A549 (cell line): ENCODE measurements around the gene FLII.

Source experiments
- CBX2 ChIP-seq: fragments of 200-600 bp; sonication (generic); IDR thresholded peaks from 2 replicates; pipeline ENCODE4 v1.6.1; 2016; ENCODE audit warnings: low read depth, mild to moderate bottlenecking, borderline replicate concordance
- CEBPB ChIP-seq, 2 experiments: fragments of >200 bp in 1 of 2; sonication (Bioruptor Twin) in 1 of 2; formaldehyde crosslinking in 1 of 2; IDR thresholded peaks; 2 replicates each; pipeline ENCODE4 v1.6.1; 2012 to 2016
- EP300 ChIP-seq, 2 experiments: fragments of >200 bp; sonication (Bioruptor Twin); formaldehyde crosslinking; IDR thresholded peaks; 2 replicates in 1 of 2; 3 replicates in 1 of 2; pipeline ENCODE4 v1.6.1; 2016 to 2017
- JUNB ChIP-seq: fragments of >200 bp; sonication (Bioruptor Twin); formaldehyde crosslinking; IDR thresholded peaks from 2 replicates; pipeline ENCODE4 v1.6.1; 2016
- MAZ ChIP-seq: fragments of 150-350 bp; IDR thresholded peaks from 2 replicates; pipeline ENCODE4 v1.6.1; 2014; ENCODE audit warnings: antibody characterized with exemption, low read depth, low read length, borderline replicate concordance
- POLR2A ChIP-seq: IDR thresholded peaks from 2 replicates; pipeline ENCODE4 v1.6.1; 2012; ENCODE audit warnings: mild to moderate bottlenecking, low read length
- RAD21 ChIP-seq, 2 experiments: fragments of >200 bp in 1 of 2; sonication (Bioruptor Twin) in 1 of 2; formaldehyde crosslinking in 1 of 2; IDR thresholded peaks in 1 of 2; conservative IDR thresholded peaks in 1 of 2; 2 replicates in 1 of 2; 3 replicates in 1 of 2; pipeline ENCODE4 v1.6.1; 2012 to 2018; ENCODE audit warnings: inconsistent platforms in 1 of 2
- RFX5 ChIP-seq: fragments of 450-650 bp; IDR thresholded peaks from 2 replicates; pipeline ENCODE4 v1.7.1; 2014; ENCODE audit warnings: antibody characterized with exemption, mild to moderate bottlenecking, moderate library complexity
- SREBF2 ChIP-seq: fragments of 450-650 bp; IDR thresholded peaks from 2 replicates; pipeline ENCODE4 v1.6.1; 2014; ENCODE audit warnings: mild to moderate bottlenecking, moderate library complexity
- TF ChIP-seq, protein P1 (sequence below): fragments of >200 bp; sonication (Bioruptor Twin); formaldehyde crosslinking; IDR thresholded peaks from 3 replicates; pipeline ENCODE4 v1.5.1; 2016
- TF ChIP-seq, protein P2 (sequence below): IDR thresholded peaks from 2 replicates; pipeline ENCODE4 v1.6.1; 2012
- TF ChIP-seq, protein P3 (sequence below): fragments of 200-600 bp; sonication (generic); IDR thresholded peaks from 2 replicates; pipeline ENCODE4 v1.6.1; 2016; ENCODE audit warnings: antibody characterized with exemption, mild to moderate bottlenecking, moderate library complexity

DNA sequence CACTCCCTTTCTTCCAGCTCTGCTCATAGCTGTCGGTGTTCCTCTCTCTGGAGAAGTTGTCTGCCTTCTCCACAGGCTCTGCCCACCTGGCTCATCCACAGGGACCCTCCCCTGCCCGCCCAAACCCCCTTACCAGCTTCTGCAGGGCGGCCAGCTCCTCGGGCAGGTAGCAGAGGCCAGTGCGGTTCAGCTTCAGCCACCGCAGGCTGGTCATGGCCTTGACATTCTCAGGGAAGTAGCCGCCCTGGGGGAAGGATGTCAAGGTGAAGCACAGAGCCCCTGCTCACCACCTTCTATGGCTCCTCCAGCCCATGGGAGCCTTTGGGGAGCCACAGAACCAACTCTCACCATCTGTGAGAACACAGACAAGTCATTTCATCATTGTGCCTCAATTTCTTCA lies 1.8 kb downstream of the FLII start:
- TF ChIP-seq CEBPB (IDR thresholded peaks at IDR 0.05) (no peak), RFX5 (no peak), MAZ (no peak), POLR2A (no peak), RAD21 (conservative IDR thresholded peaks at IDR 0.05 in 1 of 2, IDR thresholded peaks at IDR 0.05 in 1 of 2) (no peak), JUNB (no peak), EP300 (IDR thresholded peaks at IDR 0.05) (no peak), SREBF2 (no peak), CBX2 (no peak)
- TF ChIP-seq, protein P1, sequence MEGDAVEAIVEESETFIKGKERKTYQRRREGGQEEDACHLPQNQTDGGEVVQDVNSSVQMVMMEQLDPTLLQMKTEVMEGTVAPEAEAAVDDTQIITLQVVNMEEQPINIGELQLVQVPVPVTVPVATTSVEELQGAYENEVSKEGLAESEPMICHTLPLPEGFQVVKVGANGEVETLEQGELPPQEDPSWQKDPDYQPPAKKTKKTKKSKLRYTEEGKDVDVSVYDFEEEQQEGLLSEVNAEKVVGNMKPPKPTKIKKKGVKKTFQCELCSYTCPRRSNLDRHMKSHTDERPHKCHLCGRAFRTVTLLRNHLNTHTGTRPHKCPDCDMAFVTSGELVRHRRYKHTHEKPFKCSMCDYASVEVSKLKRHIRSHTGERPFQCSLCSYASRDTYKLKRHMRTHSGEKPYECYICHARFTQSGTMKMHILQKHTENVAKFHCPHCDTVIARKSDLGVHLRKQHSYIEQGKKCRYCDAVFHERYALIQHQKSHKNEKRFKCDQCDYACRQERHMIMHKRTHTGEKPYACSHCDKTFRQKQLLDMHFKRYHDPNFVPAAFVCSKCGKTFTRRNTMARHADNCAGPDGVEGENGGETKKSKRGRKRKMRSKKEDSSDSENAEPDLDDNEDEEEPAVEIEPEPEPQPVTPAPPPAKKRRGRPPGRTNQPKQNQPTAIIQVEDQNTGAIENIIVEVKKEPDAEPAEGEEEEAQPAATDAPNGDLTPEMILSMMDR = no peak
- TF ChIP-seq, protein P2, sequence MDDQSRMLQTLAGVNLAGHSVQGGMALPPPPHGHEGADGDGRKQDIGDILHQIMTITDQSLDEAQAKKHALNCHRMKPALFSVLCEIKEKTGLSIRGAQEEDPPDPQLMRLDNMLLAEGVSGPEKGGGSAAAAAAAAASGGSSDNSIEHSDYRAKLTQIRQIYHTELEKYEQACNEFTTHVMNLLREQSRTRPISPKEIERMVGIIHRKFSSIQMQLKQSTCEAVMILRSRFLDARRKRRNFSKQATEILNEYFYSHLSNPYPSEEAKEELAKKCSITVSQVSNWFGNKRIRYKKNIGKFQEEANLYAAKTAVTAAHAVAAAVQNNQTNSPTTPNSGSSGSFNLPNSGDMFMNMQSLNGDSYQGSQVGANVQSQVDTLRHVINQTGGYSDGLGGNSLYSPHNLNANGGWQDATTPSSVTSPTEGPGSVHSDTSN = no peak
- TF ChIP-seq, protein P3, sequence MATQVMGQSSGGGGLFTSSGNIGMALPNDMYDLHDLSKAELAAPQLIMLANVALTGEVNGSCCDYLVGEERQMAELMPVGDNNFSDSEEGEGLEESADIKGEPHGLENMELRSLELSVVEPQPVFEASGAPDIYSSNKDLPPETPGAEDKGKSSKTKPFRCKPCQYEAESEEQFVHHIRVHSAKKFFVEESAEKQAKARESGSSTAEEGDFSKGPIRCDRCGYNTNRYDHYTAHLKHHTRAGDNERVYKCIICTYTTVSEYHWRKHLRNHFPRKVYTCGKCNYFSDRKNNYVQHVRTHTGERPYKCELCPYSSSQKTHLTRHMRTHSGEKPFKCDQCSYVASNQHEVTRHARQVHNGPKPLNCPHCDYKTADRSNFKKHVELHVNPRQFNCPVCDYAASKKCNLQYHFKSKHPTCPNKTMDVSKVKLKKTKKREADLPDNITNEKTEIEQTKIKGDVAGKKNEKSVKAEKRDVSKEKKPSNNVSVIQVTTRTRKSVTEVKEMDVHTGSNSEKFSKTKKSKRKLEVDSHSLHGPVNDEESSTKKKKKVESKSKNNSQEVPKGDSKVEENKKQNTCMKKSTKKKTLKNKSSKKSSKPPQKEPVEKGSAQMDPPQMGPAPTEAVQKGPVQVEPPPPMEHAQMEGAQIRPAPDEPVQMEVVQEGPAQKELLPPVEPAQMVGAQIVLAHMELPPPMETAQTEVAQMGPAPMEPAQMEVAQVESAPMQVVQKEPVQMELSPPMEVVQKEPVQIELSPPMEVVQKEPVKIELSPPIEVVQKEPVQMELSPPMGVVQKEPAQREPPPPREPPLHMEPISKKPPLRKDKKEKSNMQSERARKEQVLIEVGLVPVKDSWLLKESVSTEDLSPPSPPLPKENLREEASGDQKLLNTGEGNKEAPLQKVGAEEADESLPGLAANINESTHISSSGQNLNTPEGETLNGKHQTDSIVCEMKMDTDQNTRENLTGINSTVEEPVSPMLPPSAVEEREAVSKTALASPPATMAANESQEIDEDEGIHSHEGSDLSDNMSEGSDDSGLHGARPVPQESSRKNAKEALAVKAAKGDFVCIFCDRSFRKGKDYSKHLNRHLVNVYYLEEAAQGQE = no peak
